SHP77 treated with DMSO at 0.1 percent for 48 hours (cell line): Measurements from ENCODE around the gene TSPAN5.
"Not testable (repeated sequence)": the region's sequence is repeated elsewhere in the genome, so short reads cannot be mapped to it uniquely, and the experiment has no call there.

Experiments
- DNase-seq: peaks from one replicate; lab custom pipeline; 2025; lab: John Stamatoyannopoulos, UW

TSPAN5 gene

DNA sequence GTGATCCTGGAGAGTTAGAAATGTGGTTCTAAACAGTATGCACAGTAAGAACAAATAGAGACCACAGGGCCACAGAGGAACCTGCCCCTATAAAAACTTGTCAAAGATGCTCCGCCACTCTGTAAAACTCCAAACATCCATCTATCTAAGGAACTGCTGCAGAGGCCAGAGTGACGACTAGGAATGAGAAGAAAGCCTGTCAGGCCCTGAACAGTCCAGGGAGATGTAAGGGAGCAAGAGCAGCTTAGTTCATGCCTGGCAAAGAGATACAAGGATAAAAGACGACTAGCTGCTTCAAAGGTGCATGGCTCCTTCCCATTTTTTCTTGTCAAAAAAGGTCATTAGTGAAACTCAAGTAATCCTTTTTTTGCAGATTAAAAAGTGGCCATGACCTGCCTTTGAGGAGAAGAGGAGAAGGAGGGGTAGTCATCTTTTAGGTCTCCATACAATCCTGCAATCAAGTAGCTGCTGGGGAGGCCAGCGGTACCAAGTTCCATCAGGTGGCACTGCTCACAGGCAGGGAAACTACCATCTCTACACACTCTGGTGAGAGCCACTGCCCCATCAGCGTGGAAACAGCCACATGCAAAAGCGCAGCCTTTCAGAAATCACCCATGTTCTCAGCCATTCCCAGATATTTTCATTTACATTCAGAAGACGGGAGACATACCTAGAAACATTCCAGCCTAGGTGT is 162.1 kb downstream of the TSPAN5 start:
- DNase-seq: no peak

DNA sequence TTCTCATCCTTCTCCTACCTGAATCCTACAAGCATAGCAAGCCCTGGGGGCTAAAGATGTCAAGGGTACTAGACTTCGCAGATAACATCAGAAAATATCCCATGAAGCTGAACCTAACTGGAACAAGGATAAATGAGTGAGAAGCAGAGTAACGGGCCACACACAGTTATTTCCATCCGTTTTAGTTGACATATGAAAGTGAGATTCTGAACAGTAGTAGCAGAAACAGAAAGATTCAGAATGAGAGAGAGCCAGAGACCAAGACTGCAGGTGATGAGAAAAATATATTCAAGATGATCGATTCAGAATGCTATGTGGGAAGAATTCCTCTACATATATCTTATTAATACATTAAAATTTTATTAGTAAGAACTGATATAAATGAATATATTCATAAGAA is 165.1 kb downstream of the TSPAN5 start:
- no peak for DNase-seq

DNA sequence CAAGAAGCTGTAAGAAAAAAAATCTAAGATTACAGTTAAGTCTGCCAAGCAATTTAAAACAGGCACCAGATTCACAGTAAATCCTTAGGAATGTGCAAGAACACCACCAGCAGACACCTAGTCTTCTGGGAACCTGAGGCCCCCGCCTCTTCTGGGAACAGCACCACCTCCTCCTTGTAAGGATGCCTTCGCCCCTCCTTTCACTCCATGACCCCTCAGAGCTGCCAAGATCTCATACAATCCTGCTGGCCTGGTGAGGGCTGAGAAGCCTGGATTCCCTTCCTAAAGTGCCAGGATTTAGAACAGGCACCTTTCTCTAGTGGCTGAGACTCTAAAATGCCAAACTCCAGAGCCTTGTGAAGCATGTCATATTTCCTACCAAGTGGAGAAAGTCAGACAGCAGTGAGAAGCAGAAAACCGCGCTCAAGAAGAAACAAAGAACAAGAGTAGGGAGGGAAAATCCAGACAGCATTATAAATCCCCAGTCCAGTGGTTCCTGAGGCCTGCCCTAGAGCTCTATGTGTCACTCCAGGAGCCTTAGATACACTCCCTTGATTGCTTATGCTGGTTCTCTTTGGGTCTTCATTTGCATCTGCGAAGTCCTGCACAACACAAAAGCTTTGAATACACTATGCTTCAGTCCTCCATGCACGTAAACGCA is 166.4 kb downstream of the TSPAN5 start:
- no peak for DNase-seq

DNA sequence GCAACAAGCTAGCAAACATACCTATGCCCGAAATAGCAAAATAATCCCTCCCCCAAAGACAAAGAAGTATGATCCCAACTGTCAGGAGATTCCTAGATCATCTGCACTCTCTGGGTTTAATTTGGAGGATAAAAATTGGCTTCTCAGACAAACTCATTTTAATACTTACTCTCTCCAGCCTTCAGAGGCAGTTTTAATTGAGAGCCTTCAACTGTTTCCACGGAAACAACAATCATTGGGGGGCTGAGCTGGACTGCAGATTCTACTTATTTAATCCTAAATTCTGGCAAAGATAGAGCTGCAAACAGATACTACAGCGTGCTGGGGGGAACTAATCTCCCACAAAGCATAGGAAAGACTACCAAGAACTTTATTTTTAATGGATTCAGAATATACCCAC is 168.2 kb downstream of the TSPAN5 start:
- DNase-seq: no peak

GRCh38 chr4:98485816-98486345 is 172.5 kb downstream of the TSPAN5 start:
- no peak for DNase-seq

DNA sequence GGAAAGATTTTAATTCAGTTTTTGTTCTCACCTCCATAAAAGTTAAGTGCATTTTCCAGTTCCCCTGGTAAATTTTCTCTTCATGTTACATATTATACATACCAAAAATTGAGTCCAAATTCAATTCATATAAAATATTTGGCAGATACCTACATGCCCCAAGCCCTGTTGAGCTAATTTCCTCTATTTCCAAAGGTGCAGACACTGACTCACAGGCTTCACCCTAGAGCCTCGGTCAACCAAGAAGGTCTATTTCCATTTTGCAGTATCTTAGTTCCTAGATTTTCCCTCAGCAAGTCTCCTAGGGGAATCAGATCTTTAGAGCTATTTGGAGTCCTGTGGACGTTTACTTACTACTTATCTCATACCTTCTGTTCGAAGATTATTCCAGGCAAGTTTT is 174.4 kb downstream of the TSPAN5 start:
- DNase-seq: no peak

- no peak for DNase-seq
Measured at GRCh38 chr4:98482847-98483806, 175.3 kb downstream of the TSPAN5 start.

- DNase-seq: no peak
Measured at GRCh38 chr4:98482503-98482846, 175.9 kb downstream of the TSPAN5 start.

GRCh38 chr4:98481167-98481566 is 177.2 kb downstream of the TSPAN5 start:
- DNase-seq: no peak

GRCh38 chr4:98480535-98480934 is 177.9 kb downstream of the TSPAN5 start:
- no peak for DNase-seq

DNA sequence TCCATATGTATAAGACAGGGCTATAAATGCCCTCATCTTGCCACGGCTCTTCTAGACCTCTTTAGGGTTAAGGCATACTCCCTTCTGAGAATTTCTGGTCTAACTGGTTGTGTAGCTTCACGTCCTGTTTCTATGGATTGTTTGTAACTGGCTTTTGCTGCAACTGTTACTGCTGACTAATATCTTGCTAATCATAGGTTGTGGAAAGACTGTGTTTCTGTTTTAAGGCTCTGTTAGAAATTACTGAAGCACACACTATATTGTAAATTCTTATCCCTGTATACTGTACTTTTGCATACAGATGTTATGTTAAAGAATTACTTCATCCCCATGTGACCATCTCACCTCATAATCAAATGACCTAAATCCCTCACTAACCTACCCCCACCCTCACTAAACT is 178.8 kb downstream of the TSPAN5 start:
- DNase-seq: not testable (repeated sequence)

GRCh38 chr4:98476891-98477290 is 181.5 kb downstream of the TSPAN5 start:
- DNase-seq: no peak

DNA sequence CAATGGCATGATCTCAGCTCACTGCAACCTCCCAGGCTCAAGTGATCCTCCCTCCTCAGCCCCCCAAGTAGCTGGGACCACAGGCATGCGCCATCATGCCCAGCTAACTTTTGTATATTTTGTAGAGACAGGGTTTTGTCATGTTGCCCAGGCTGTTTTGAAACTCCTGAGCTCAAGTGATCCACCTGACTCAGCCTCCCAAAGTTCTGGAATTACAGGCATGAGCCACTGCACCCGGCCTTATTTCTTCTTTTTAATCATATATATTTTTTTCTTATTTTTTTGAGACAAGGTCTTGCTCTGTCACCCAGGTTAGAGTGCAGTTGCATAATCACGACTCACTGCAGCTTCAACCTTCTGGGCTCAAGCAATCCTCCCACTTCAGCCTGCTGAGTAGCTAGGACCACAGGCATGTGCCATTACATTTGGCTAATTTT is 184.0 kb downstream of the TSPAN5 start:
- no peak for DNase-seq

- DNase-seq: no peak
Measured at GRCh38 chr4:98473046-98473445, 185.4 kb downstream of the TSPAN5 start.

GRCh38 chr4:98470831-98471230 is 187.6 kb downstream of the TSPAN5 start:
- DNase-seq: no peak

GRCh38 chr4:98470366-98470765 is 188.0 kb downstream of the TSPAN5 start:
- DNase-seq: no peak

DNA sequence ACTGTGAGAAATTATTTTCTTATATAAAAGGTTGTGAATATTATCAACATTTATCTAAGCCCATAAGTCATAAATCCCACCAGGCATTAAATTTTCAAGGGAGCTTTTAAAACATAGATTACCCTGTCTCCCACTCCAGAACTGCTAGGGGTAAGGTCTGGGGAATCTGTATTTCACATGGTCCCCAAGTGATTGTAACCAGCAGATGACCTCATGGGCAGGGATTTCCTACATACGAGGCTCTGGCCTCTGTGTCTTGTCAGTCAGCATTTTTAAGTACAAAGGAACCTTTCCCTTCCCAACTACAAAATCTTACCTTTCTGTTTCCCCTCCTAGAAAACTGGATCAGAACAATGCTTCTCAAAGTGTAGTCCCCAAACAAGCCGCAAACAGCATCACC is 188.6 kb downstream of the TSPAN5 start:
- DNase-seq: no peak

DNA sequence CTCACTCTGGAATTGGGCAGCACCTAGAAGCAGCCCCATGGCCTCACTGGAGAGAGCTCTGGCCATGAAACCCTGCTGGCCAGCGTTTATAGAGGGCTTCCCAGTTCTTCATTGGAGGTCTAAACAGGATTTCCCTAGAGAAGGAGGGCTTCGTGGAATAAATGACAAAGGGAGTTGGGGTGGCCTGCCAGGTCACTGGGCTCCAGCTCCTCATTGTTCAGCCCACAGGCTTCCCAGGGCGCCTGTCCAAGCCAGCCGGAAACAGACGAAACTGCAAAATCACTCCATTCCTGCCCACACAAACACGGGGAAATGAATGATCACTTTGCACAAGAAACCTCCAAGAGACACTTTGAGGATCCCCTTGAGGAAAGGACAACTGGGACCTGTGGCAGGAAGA is 189.7 kb downstream of the TSPAN5 start:
- DNase-seq: no peak

DNA sequence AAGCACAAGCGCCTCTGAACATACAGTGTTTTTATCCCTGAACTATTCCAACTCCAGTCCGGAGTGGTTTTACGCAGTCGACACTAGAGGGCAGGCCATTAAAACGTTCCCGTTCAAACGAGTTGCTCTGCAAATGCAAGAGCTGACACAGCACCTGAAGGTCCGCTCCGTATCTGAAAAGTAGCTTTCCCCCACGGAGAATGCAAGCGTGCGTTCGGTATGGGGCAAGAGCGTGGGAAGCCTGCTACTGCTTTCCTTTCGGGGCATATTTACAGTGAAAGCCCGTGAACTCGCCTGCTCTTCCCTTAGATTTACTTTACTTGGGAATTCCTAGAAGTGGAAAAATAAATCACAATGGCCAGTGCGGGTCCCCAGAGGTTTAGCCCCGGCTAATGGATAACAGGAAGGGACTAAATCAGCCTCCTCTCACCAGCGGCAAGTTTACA is 190.8 kb downstream of the TSPAN5 start:
- peak; percentile 0 for DNase-seq

DNA sequence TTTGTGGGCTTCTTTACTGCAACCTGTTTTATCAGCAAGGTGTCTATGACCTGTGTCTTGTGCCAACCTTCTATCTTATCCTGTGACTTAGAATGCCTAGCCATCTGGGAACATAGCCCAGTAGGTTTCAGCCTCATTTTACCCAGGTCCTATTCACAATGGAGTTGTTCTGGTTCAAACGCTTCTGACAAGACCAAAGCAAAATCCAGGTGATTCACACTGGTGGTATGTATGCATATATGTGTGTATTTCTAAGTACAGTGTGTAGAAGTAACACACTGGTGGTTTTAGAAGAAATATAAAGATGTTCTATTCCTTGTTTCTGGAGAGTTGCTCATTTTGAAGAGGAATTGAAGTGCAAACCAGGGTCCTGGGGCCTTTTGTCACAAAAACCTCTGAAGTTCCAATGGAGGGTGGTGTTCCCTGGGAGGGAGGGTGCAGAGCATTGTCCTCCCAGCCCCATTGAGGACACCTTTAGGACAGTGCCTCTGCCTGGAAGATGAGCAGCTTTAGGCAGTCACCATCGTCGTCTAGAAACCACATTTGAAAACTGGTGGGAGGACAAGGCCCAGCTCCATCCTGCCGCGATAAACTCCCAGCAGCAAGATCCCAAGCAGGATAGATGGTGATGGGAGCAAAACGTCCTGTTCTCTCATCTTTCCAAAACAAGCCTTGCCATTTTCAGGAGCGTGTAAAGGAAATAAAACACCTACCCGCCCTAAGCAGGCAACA is 191.4 kb downstream of the TSPAN5 start:
- no peak for DNase-seq

DNA sequence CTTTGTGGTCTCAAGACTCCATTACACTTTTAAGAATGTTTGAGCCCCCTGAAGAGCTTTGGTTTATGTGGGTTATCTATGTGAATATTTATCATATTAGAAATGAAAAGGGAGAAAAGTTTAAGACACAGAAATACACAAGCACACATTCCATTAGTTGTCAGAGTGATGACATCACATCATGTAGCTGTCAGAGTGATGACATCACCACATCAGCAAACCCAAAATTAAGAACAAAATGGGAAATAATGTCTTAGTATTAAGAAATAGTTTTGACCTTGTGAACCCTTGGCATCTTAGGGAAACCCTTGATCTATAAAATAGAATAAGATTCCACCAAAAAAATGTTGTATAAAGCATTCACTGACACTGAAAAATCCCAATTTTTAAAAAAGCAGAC is 195.9 kb downstream of the TSPAN5 start:
- no peak for DNase-seq
